OCI-LY3 (cell line): ENCODE data around the gene NEDD4L.

ENCODE experiments used
- CTCF ChIP-seq: fragments of 200-600, 300-600 bp; sonication (generic); IDR thresholded peaks from 2 replicates; pipeline ENCODE4 v1.5.1; 2014; ENCODE audit warnings: antibody characterized with exemption, low read length, low read depth
- EZH2phosphoT487 ChIP-seq: fragments of 200-600 bp; shearing (Covaris generic); IDR thresholded peaks from 2 replicates; pipeline ENCODE4 v1.6.1; 2018; ENCODE audit warnings: antibody characterized with exemption, mixed run types, low read depth

- no peak for TF ChIP-seq CTCF
- TF ChIP-seq EZH2phosphoT487: no peak
These were observed 51.2 kb downstream of the NEDD4L start for GRCh38 chr18:58095222-58095621.
